Measurements from ENCODE around the gene ATXN1. TPM values are rescaled to one million over a fixed set of nuclear protein-coding genes. Genes with fewer than 3 reads are reported as not detected.

ATXN1 gene
- total RNA-seq, 1 donor from 2014 or later: 15.5 TPM

GRCh38 chr6:16805243-16805950, 44.1 kb upstream of the ATXN1 start:
- Mint-ChIP-seq H3K27ac (ENCODE audit: unreplicated experiment) (no peak overlapping the region), H3K9me3 (ENCODE audit: unreplicated experiment) (peaks cover 3% of the 10 kb centered on the region), H3K27me3 (ENCODE audit: unreplicated experiment) (no peaks in the 10 kb centered on the region), H3K4me1 (ENCODE audit: low read depth, unreplicated experiment) (peaks cover 25% of the 10 kb centered on the region), H3K4me3 (ENCODE audit: unreplicated experiment) (no peak overlapping the region), H3K36me3 (ENCODE audit: unreplicated experiment) (peaks cover 19% of the 10 kb centered on the region)
- TF ChIP-seq CTCF (IDR thresholded peaks at IDR 0.05; ENCODE audit: partially characterized antibody, unreplicated experiment): no peak
- DNase-seq: no peak

GRCh38 chr6:16804546-16805242, 43.4 kb upstream of the ATXN1 start:
- Mint-ChIP-seq H3K4me3 (ENCODE audit: unreplicated experiment) (peak overlapping the region; percentile 79), H3K27me3 (ENCODE audit: unreplicated experiment) (no peaks in the 10 kb centered on the region), H3K36me3 (ENCODE audit: unreplicated experiment) (peaks cover 12% of the 10 kb centered on the region), H3K9me3 (ENCODE audit: unreplicated experiment) (no peaks in the 10 kb centered on the region), H3K4me1 (ENCODE audit: low read depth, unreplicated experiment) (peaks cover 25% of the 10 kb centered on the region), H3K27ac (ENCODE audit: unreplicated experiment) (peak overlapping the region; percentile 97)
- no peak for TF ChIP-seq CTCF (IDR thresholded peaks at IDR 0.05; ENCODE audit: partially characterized antibody, unreplicated experiment)
- no peak for DNase-seq

GRCh38 chr6:16803294-16804200, 42.3 kb upstream of the ATXN1 start:
- peaks cover under 1% of the 10 kb centered on the region for H3K36me3 Mint-ChIP-seq (ENCODE audit: unreplicated experiment)
- DNase-seq: peak; percentile 73
- peak overlapping the region; percentile 97 for H3K27ac Mint-ChIP-seq (ENCODE audit: unreplicated experiment)
- peaks cover 2% of the 10 kb centered on the region for H3K27me3 Mint-ChIP-seq (ENCODE audit: unreplicated experiment)
- H3K4me1 Mint-ChIP-seq (ENCODE audit: low read depth, unreplicated experiment): peaks cover 25% of the 10 kb centered on the region
- H3K4me3 Mint-ChIP-seq (ENCODE audit: unreplicated experiment): peak overlapping the region; percentile 79
- TF ChIP-seq CTCF (IDR thresholded peaks at IDR 0.05; ENCODE audit: partially characterized antibody, unreplicated experiment): no peak
- no peaks in the 10 kb centered on the region for H3K9me3 Mint-ChIP-seq (ENCODE audit: unreplicated experiment)

- no peak for DNase-seq
- H3K4me3 Mint-ChIP-seq (ENCODE audit: unreplicated experiment): no peak overlapping the region
- peaks cover 2% of the 10 kb centered on the region for H3K27me3 Mint-ChIP-seq (ENCODE audit: unreplicated experiment)
- no peak overlapping the region for H3K27ac Mint-ChIP-seq (ENCODE audit: unreplicated experiment)
- no peaks in the 10 kb centered on the region for H3K9me3 Mint-ChIP-seq (ENCODE audit: unreplicated experiment)
- H3K36me3 Mint-ChIP-seq (ENCODE audit: unreplicated experiment): no peaks in the 10 kb centered on the region
- H3K4me1 Mint-ChIP-seq (ENCODE audit: low read depth, unreplicated experiment): peaks cover 25% of the 10 kb centered on the region
- TF ChIP-seq CTCF (IDR thresholded peaks at IDR 0.05; ENCODE audit: partially characterized antibody, unreplicated experiment): no peak
Measured at GRCh38 chr6:16802071-16802470, 40.8 kb upstream of the ATXN1 start.
